H7 (cell line): ENCODE results near the gene UBE2G1. TPM values are rescaled to one million over a fixed set of nuclear protein-coding genes. Genes with fewer than 3 reads are reported as not detected.

Experiments used
- total RNA-seq: library from RNA; depleted of rRNA; stranded (reverse); fragments of >200 nt; shearing (Covaris generic); gene quantifications from 2 replicates; pipeline ENCODE4 v1.2.3, GENCODE V29; 2014; rRNA removed

UBE2G1 gene
- total RNA-seq, 1 experiment from 2014 or later: 99.9 TPM

Other genes starting within 250 kb of the UBE2G1 start
- 12.0 and 13.2 TPM in 2 replicates for gene ZZEF1, start 223.6 kb downstream of the UBE2G1 start, total RNA-seq
- gene CYB5D2, start 223.5 kb downstream of the UBE2G1 start, total RNA-seq: 11.3 and 11.5 TPM in 2 replicates
- 19.2 and 22.1 TPM in 2 replicates for gene ANKFY1, start 102.7 kb downstream of the UBE2G1 start, total RNA-seq
- 0.52 TPM in 1 of 2 replicates, not detected in the other for gene SPNS3, start 67.3 kb upstream of the UBE2G1 start, total RNA-seq
- gene SPNS2, start 132.2 kb upstream of the UBE2G1 start, total RNA-seq: 1.8 and 2.1 TPM in 2 replicates
- gene MYBBP1A, start 188.7 kb upstream of the UBE2G1 start, total RNA-seq: 140 and 149 TPM in 2 replicates
- not detected in 2 replicates for gene GGT6, start 193.9 kb upstream of the UBE2G1 start, total RNA-seq
- 1.4 and 1.9 TPM in 2 replicates for gene SMTNL2, start 217.9 kb upstream of the UBE2G1 start, total RNA-seq